ENCODE data around the gene DLEC1. TPM values are rescaled to one million over a fixed set of nuclear protein-coding genes. Genes with fewer than 3 reads are reported as not detected.
"Not testable (repeated sequence)": the region's sequence is repeated elsewhere in the genome, so short reads cannot be mapped to it uniquely, and the experiment has no call there.

Gene DLEC1
- total RNA-seq, 4 donors from 2014 or later: 0.44 to 1.7 (median 1.5) TPM

- no peaks in the 10 kb centered on the region for H3K27me3 ChIP-seq
- intact Hi-C loops (cut with DNase I): no loop called here
- peaks cover 8 to 9% of the 10 kb centered on the region in 2 donors for H3K4me1 ChIP-seq
- no peak overlapping the region for H3K4me3 ChIP-seq (replicated peaks in 1 of 3)
- no peaks in the 10 kb centered on the region for H3K9me3 ChIP-seq
- no peak overlapping the region for H3K27ac ChIP-seq
- DNase-seq: no peak
- no peak for TF ChIP-seq POLR2A (IDR thresholded peaks at IDR 0.05)
- no peak for TF ChIP-seq CTCF (IDR thresholded peaks at IDR 0.05)
- H3K36me3 ChIP-seq: no peaks in the 10 kb centered on the region
- 84 to 89% methylated on average over 2 of the region's 2 CpGs for WGBS, 2 donors
Observed at GRCh38 chr3:38059148-38059547, 20.1 kb downstream of the DLEC1 start.

- DNase-seq: no peak
- TF ChIP-seq POLR2A (IDR thresholded peaks at IDR 0.05) (no peak), CTCF (IDR thresholded peaks at IDR 0.05) (no peak)
- no peak overlapping the region for H3K27ac ChIP-seq
- no peaks in the 10 kb centered on the region for H3K36me3 ChIP-seq
- 86 to 94% methylated on average over 7 of the region's 7 CpGs for WGBS, 2 donors
- H3K27me3 ChIP-seq: no peaks in the 10 kb centered on the region
- H3K4me3 ChIP-seq (replicated peaks in 1 of 3): no peak overlapping the region
- H3K4me1 ChIP-seq: peaks cover 4 to 8% of the 10 kb centered on the region in 2 donors
- no peaks in the 10 kb centered on the region for H3K9me3 ChIP-seq
- intact Hi-C loops (cut with DNase I): no loop called here
Observed at GRCh38 chr3:38059591-38059990, 20.6 kb downstream of the DLEC1 start.

- H3K4me3 ChIP-seq (replicated peaks in 1 of 3): no peak overlapping the region
- H3K4me1 ChIP-seq: peaks cover 4 to 8% of the 10 kb centered on the region in 2 donors
- intact Hi-C loops (cut with DNase I): no loop called here
- no peaks in the 10 kb centered on the region for H3K27me3 ChIP-seq
- TF ChIP-seq CTCF (IDR thresholded peaks at IDR 0.05) (no peak), POLR2A (IDR thresholded peaks at IDR 0.05) (no peak)
- no peaks in the 10 kb centered on the region for H3K36me3 ChIP-seq
- 70 to 90% methylated on average over 2 of the region's 2 CpGs for WGBS, 2 donors
- no peak overlapping the region for H3K27ac ChIP-seq
- DNase-seq: no peak
- H3K9me3 ChIP-seq: no peaks in the 10 kb centered on the region
Observed at GRCh38 chr3:38062809-38063208, 23.8 kb downstream of the DLEC1 start.

GRCh38 chr3:38064453-38064852 is 25.4 kb downstream of the DLEC1 start:
- H3K4me3 ChIP-seq (replicated peaks in 1 of 3); intact Hi-C loops (cut with DNase I); DNase-seq; H3K27me3 ChIP-seq; H3K9me3 ChIP-seq; H3K36me3 ChIP-seq; H3K4me1 ChIP-seq; H3K27ac ChIP-seq: not testable (repeated sequence)
- WGBS, 2 donors: 94 to 98% methylated on average over 11 to 19 of the region's 32 CpGs

- no peak for TF ChIP-seq POLR2A (IDR thresholded peaks at IDR 0.05)
- TF ChIP-seq CTCF (IDR thresholded peaks at IDR 0.05): no peak
- DNase-seq: no peak
- peaks cover 0 to 2% of the 10 kb centered on the region in 2 donors for H3K4me1 ChIP-seq
- intact Hi-C loops (cut with DNase I): no loop called here
- no peaks in the 10 kb centered on the region for H3K9me3 ChIP-seq
- H3K36me3 ChIP-seq: no peaks in the 10 kb centered on the region
- H3K4me3 ChIP-seq (replicated peaks in 1 of 3): no peak overlapping the region
- H3K27ac ChIP-seq: no peak overlapping the region
- 91 to 94% methylated on average over 6 of the region's 6 CpGs for WGBS, 2 donors
- H3K27me3 ChIP-seq: no peaks in the 10 kb centered on the region
Observed at GRCh38 chr3:38067508-38068233, 28.7 kb downstream of the DLEC1 start.
